ENCODE measurements around the gene MICU2.

The MICU2 gene

GRCh38 chr13:21603531-21604448, at the start of gene MICU2:
MICU2 (minus strand) TSS chr13:21604170; CDS start chr13:21604148, 22 bp downstream.
- DNase-seq: peak; percentile 45

- DNase-seq: no peak
Measured at GRCh38 chr13:21641629-21642028, 37.7 kb upstream of the MICU2 start.

- no peak for DNase-seq
Measured at GRCh38 chr13:21639561-21639960, 35.6 kb upstream of the MICU2 start.

GRCh38 chr13:21638319-21639282, 34.6 kb upstream of the MICU2 start:
- peak; percentile 20 for DNase-seq

DNA sequence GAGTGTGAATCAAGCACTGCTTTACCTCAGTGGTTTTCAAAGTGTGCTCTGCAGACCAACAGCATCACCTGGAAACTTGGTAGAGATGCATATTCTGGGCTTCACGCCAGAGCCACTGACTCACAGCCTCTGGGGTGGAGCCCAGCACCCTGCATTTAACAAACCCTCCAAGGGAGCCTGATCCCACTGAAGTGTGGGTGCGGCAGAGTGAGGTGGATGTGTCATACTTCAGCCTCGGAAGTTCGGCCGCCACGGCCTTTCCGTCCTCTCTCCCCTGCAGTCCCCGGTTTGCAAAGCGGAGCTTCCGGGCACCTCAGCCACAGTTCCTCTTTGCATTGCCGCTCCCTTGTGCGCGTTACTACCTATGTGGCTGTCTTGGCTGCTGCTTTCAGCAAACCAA, 33.3 kb upstream of the MICU2 start:
- peak; percentile 18 for DNase-seq

GRCh38 chr13:21636656-21637055, 32.7 kb upstream of the MICU2 start:
- no peak for DNase-seq

DNA sequence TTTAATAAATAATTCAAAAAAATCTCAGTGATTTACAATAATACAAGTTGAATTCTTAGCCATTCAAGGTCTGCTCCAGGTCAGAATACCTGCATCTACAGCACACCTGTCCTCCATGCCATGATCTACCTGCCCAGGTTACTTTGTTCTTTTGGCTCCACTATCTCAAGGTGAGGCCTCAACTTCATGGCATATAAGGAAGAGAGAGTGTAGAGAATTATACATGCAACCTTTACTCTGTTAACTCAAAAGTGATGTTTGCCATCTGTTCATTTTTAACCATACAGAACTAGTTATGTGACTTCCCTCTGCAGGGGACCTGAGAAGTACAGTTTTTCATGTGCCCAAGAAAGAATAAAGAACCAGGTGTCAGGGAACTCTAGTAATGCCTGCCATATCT, 28.2 kb upstream of the MICU2 start:
- DNase-seq: no peak

DNA sequence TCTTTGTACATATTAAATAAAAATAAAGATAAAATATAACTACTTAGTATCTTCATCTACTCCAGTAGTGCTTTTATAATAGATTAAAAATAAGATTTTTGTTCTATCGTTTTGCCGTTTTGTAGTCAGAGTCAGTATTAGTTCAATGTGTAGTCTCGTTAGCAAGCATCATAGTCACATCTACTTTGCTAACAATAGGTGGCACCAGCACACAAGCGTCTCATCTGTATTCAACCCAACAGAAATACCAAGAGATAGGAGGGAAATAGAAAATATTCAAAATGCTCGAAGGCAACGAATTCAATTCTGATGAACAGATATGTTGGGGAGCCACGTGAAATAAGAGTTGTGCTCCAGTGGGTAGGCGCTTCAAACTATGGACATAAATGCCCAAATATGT, 21.4 kb upstream of the MICU2 start:
- DNase-seq: peak; percentile 11

DNA sequence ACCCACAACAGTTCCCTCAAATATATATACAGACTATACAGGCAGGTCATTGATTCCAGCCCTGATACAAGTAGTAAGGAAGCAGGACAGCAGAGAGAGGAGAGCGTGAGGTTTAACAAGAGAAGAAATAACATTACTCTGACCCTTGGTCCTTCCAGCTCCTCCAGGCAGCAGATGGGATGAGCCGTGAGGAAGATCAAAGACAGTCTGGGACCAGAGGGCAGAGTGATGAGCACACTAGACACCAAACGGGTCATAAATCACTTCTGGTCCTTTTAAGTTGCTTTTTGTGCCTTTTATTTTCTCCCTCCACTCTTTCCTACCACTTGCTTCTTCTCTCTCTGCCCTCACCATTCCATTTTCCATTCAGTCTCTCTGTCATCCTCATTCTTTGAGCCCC, 16.9 kb upstream of the MICU2 start:
- no peak for DNase-seq

GRCh38 chr13:21619633-21620220, 15.8 kb upstream of the MICU2 start:
- no peak for DNase-seq

- no peak for DNase-seq
Measured at GRCh38 chr13:21616880-21617279, 12.9 kb upstream of the MICU2 start.

GRCh38 chr13:21616205-21616866, 12.4 kb upstream of the MICU2 start:
- DNase-seq: no peak

GRCh38 chr13:21615427-21615826, 11.5 kb upstream of the MICU2 start:
- no peak for DNase-seq

- no peak for DNase-seq
Measured at GRCh38 chr13:21613791-21614190, 9.8 kb upstream of the MICU2 start.

- DNase-seq: no peak
Measured at GRCh38 chr13:21611385-21611784, 7.4 kb upstream of the MICU2 start.

DNA sequence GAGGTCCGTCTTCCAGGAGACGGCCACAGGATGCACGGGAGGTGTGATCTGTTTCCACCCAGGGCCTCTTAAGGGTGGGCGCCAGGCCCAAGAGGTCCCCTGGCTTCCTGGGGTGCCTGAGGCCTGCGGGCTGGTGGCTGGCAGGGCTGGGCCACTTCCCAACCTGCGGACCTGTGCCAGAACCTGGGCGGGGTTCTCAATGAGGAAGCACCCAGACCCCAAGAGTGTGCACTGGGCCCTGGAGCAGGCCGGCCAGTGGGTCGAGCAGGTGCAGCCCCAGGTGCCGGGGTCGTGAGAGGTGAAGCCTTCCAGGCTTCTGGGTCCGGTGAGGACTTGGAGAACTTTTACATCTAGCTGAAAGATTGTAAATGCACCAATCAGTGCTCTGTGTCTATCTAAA, 6.7 kb upstream of the MICU2 start:
- DNase-seq: no peak

DNA sequence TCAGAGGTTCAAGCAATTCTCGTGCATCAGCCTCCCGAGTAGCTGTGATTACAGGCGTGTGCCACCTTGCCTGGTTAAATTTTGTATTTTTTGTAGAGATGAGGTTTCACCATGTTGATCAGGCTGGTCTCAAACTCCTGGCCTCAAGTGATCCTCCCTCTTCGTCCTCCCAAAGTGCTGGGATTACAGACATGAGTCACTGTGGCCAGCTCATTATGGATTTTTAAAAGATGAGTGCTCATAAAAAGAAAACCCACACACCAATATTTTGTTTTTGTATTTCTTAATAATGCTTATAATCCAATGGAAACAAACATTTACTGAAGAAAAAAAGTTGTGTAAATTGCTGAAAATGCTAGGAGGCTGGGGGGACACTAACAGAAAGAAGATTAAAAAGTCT, 5.0 kb upstream of the MICU2 start:
- DNase-seq: no peak

- no peak for DNase-seq
Measured at GRCh38 chr13:21606796-21607195, 2.8 kb upstream of the MICU2 start.

GRCh38 chr13:21606251-21606650, 2.3 kb upstream of the MICU2 start:
- no peak for DNase-seq

DNA sequence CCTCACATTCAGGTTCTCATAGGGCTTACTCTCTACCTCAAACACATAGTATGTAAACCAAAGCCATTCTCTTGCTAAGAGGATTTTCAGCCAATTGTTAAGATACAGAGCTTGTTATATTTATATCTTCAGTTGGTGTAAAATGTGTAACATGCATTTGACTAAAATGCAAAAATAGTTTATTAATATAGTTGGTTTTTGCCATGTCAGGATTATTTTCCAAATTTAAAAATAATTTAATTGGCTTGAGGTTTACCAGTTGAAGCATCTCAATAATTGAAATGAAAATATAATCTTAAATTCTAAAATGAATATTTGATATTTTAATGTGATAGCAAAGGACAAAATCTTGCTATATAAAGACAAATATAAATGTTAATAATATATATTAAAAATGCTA, 7.2 kb downstream of the MICU2 start:
- no peak for DNase-seq

DNA sequence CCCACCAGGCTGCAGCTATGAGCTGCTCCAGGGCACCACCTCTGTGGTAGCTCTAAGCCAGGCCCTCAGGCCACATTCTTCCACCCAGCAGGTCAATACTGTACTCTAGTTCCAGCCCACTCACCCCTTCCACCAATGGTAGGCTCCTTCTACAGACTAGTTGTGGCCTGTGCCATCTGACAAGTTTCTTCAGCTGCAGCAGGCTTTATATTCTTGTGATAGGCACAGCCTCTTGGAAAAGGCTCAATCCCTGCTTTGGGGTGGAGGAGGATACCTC, 8.5 kb downstream of the MICU2 start:
- DNase-seq: no peak

DNA sequence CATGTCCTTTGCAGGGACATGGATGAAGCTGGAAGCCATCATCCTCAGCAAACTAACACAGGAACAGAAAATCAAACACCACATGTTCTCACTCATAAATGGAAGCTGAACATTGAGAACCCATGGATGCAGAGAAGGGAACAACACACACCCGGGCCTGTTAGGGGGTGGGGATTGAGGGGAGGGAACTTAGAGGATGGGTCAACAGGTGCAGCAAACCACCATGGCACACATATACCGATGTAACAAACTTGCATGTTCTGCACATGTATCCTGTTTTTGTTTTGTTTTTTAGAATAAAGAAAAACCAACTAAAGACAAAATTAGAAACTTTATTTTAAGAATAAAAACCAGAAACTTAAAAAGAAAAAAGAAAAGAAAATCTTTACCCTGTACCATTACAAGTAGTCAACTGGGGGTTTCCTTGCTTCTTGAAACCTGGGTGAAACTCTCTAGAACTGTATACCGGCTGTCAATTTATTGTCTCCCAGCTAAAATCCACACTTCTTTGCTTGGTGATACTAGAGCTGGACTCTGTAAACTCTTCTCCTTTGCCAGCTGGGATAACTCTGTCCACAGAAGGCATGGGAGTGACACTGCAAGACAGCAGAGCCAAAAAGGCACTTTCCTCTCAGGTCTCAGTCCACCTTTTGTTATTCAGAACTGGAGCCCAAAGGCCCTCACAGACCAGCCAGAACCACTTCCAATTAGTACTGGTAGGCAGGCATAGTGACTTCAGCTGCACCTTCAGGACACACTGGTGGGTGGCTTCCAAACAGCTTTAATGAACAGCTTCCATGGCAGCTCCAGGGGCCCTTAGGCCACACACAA, 9.0 kb downstream of the MICU2 start:
- DNase-seq: no peak
